Measurements from ENCODE around the gene NACC2. TPM values are rescaled to one million over a fixed set of nuclear protein-coding genes. Genes with fewer than 3 reads are reported as not detected.

Gene NACC2
- total and polyA plus RNA-seq, 2 of the 8 experiments (the other 6 are each of a cell fraction or from before 2014, with no cell fraction given) = 8.3 to 14.0 TPM

GRCh38 chr9:136077491-136077890 is 17.6 kb downstream of the NACC2 start:
- no peak for DNase-seq (ENCODE audit: low read depth in 1 of 2, low spot score in 2 of 2)
- Histone ChIP-seq H2BK20ac (ENCODE audit: low read length) (no peak overlapping the region), H3K23me2 (ENCODE audit: low read depth, low read length) (no peaks in the 10 kb centered on the region), H4K5ac (ENCODE audit: insufficient read length, low read depth, low read length) (no peak overlapping the region), H4K91ac (replicated peaks; ENCODE audit: insufficient read length, low read length) (no peak overlapping the region), H3K18ac (ENCODE audit: extremely low read depth, low read length) (no peak overlapping the region), H3K23ac (ENCODE audit: insufficient read length) (no peak overlapping the region), H3K56ac (replicated peaks; ENCODE audit: insufficient read length, low read depth, low read length) (no peak overlapping the region), H3K27me3 (replicated peaks in 1 of 4; ENCODE audit: control insufficient read depth in 3 of 4, extremely low read depth in 1 of 4, insufficient read depth in 3 of 4, low read length in 3 of 4) (no peaks in the 10 kb centered on the region), H2BK5ac (ENCODE audit: low read depth, low read length) (no peak overlapping the region), H3K9ac (replicated peaks in 1 of 4; ENCODE audit: extremely low read depth in 1 of 4, low read depth in 3 of 4, low read length in 3 of 4) (no peak overlapping the region), H2AFZ (ENCODE audit: low read length) (no peak overlapping the region), H3K36me3 (ENCODE audit: control insufficient read depth in 2 of 4, insufficient read depth in 4 of 4, low read length in 3 of 4) (no peaks in the 10 kb centered on the region), H3K27ac (ENCODE audit: low read depth, low read length) (no peak overlapping the region), H3K9me3 (ENCODE audit: insufficient read depth in 2 of 2, low read depth in 1 of 2, low read length in 1 of 2) (no peaks in the 10 kb centered on the region), H3K4me3 (ENCODE audit: extremely low read depth in 1 of 4, insufficient read depth in 2 of 4, low read depth in 3 of 4, low read length in 4 of 4) (no peak overlapping the region), H2BK120ac (replicated peaks; ENCODE audit: low read depth, low read length) (no peak overlapping the region), H4K20me1 (replicated peaks in 1 of 2; ENCODE audit: control insufficient read depth in 1 of 2, insufficient read depth in 2 of 2, low read length in 2 of 2) (no peaks in the 10 kb centered on the region), H3K79me1 (ENCODE audit: low read depth, low read length) (no peaks in the 10 kb centered on the region; the same call in 1 of the 2 replicates), H2BK12ac (ENCODE audit: low read depth, low read length) (no peak overlapping the region), H4K8ac (ENCODE audit: extremely low read depth, insufficient read depth, low read length) (peak overlapping the region; percentile 25; the same call in 1 of the 2 replicates), H3K14ac (ENCODE audit: insufficient read length) (no peak overlapping the region), H3K4me1 (replicated peaks in 1 of 4; ENCODE audit: control insufficient read depth in 3 of 4, insufficient read depth in 4 of 4, low read length in 3 of 4) (peaks cover 0 to 5% (median 2%) of the 10 kb centered on the region in 4 experiments; a peak in 4 of 7 replicates), H3K4me2 (ENCODE audit: insufficient read depth in 1 of 2, low read depth in 2 of 2, low read length in 2 of 2) (no peak overlapping the region), H3K4ac (replicated peaks; ENCODE audit: insufficient read length, low read depth, low read length) (no peak overlapping the region), H2AK5ac (ENCODE audit: low read depth, low read length) (no peak overlapping the region), H3K79me2 (ENCODE audit: control insufficient read depth in 1 of 2, insufficient read depth in 2 of 2, low read length in 2 of 2) (no peaks in the 10 kb centered on the region; a peak in 1 of 4 replicates), H2BK15ac (ENCODE audit: low read length) (no peak overlapping the region)
- ChIA-PET CTCF (ENCODE audit: partially characterized antibody) (interaction anchor here (1.0 kb wide), 1 partner anchor 9 kb away, joined by 3 read pairs; no protein-coding TSS in a partner anchor), POLR2A (ENCODE audit: partially characterized antibody) (no interaction called here)
- FAIRE-seq = no peak
- WGBS, 2 experiments (ENCODE audit: extremely low coverage in 1 of 2, insufficient coverage in 1 of 2, insufficient read length in 1 of 2, insufficient replicate concordance in 2 of 2, low coverage in 1 of 2, low lambda C conversion rate in 2 of 2, missing lambda C conversion rate in 1 of 2) = 80 to 95% methylated on average over 1 to 8 of the region's 8 CpGs
- no peak for TF ChIP-seq SIRT6 (IDR thresholded peaks at IDR 0.05; ENCODE audit: low read length)
- TF ChIP-seq POLR2A (IDR thresholded peaks at IDR 0.05; ENCODE audit: control extremely low read depth in 1 of 2, low read depth in 2 of 2, low read length in 2 of 2) = no peak
- no peak for TF ChIP-seq KDM1A (IDR thresholded peaks at IDR 0.05; ENCODE audit: borderline replicate concordance, low read length)
- no peak for TF ChIP-seq TAF1 (IDR thresholded peaks at IDR 0.05; ENCODE audit: low read depth, low read length)
- TF ChIP-seq CEBPB (IDR thresholded peaks at IDR 0.05; ENCODE audit: low read depth, low read length) = no peak
- TF ChIP-seq CBX5 (IDR thresholded peaks at IDR 0.05; ENCODE audit: low read depth, low read length) = no peak
- no peak for TF ChIP-seq EGR1 (IDR thresholded peaks at IDR 0.05; ENCODE audit: borderline replicate concordance, low read depth, low read length)
- no peak for TF ChIP-seq BCL11A (IDR thresholded peaks at IDR 0.05; ENCODE audit: low read depth in 2 of 2, low read length in 2 of 2)
- TF ChIP-seq FOSL1 (IDR thresholded peaks at IDR 0.05; ENCODE audit: insufficient read depth, low read depth, low read length) = no peak
- TF ChIP-seq JUN (IDR thresholded peaks at IDR 0.05; ENCODE audit: low read depth, low read length) = no peak
- TF ChIP-seq JUND (IDR thresholded peaks at IDR 0.05; ENCODE audit: low read length) = no peak
- no peak for TF ChIP-seq SP4 (IDR thresholded peaks at IDR 0.05; ENCODE audit: low read length)
- no peak for TF ChIP-seq EZH2 (IDR thresholded peaks at IDR 0.05; ENCODE audit: low read depth, low read length, severe bottlenecking)
- no peak for TF ChIP-seq NANOG (IDR thresholded peaks at IDR 0.05; ENCODE audit: insufficient read depth, low read depth, low read length, poor library complexity, severe bottlenecking)
- no peak for TF ChIP-seq SAP30 (IDR thresholded peaks at IDR 0.05; ENCODE audit: insufficient read depth, insufficient replicate concordance, low read length)
